ENCODE measurements around the gene ADARB2.

- TF ChIP-seq CTCF (IDR thresholded peaks at IDR 0.05) = no peak
- TF ChIP-seq USF2 (IDR thresholded peaks at IDR 0.05; ENCODE audit: borderline replicate concordance, low read depth, low read length) = no peak
Measured at GRCh38 chr10:1747590-1748157, 10.3 kb upstream of the ADARB2 start.
